Tibial nerve (tissue), 4 donors: ENCODE measurements around the gene RAPGEF3. TPM values are rescaled to one million over a fixed set of nuclear protein-coding genes. Genes with fewer than 3 reads are reported as not detected.

Experiments used
- DNase-seq, 2 donors: peaks; one replicate each; pipeline ENCODE4 v3.0.0-alpha.2; 2019; ENCODE audit warnings: low spot score in 2 of 2
- H3K27ac ChIP-seq, 4 donors: fragments of 200-600 bp; sonication (generic) in 3 of 4; one replicate each; pipeline ENCODE4 v1.5.1; 2017 to 2019; ENCODE audit warnings: mild to moderate bottlenecking in 1 of 4
- H3K27me3 ChIP-seq, 2 donors: fragments of 200-600 bp; sonication (generic) in 1 of 2; one replicate each; pipeline versions ENCODE4 v1.5.1 to v1.6.0; 2017 to 2019
- H3K36me3 ChIP-seq, 3 donors: fragments of 200-600 bp; sonication (generic); one replicate each; pipeline ENCODE4 v1.5.1; 2018 to 2019
- H3K4me1 ChIP-seq, 4 donors: fragments of 200-600 bp; sonication (generic) in 3 of 4; one replicate each; pipeline ENCODE4 v1.5.1; 2017 to 2019
- H3K4me3 ChIP-seq, 4 donors: fragments of 200-600 bp; sonication (generic) in 3 of 4; one replicate each; pipeline ENCODE4 v1.5.1; 2017 to 2019; ENCODE audit warnings: mild to moderate bottlenecking in 1 of 4, moderate library complexity in 1 of 4
- H3K9me3 ChIP-seq, 4 donors: fragments of 200-600 bp; sonication (generic) in 3 of 4; one replicate each; pipeline ENCODE4 v1.5.1; 2017 to 2019
- EP300 ChIP-seq, 2 donors: sonication (generic); formaldehyde crosslinking; IDR thresholded peaks; one replicate each; pipeline ENCODE4 v1.6.1; 2017; ENCODE audit warnings: antibody characterized with exemption in 2 of 2, mild to moderate bottlenecking in 1 of 2
- POLR2A ChIP-seq, 2 donors: fragments of 450-650 bp; IDR thresholded peaks; one replicate each; pipeline ENCODE4 v1.6.1; 2017; ENCODE audit warnings: antibody characterized with exemption in 2 of 2, mild to moderate bottlenecking in 2 of 2, moderate library complexity in 2 of 2
- WGBS, 2 donors: methylation state at CpG; one replicate each; pipeline ENCODE4 v1.1.5; 2018; 5-methylcytosine and 5-hydroxymethylcytosine counted together
- total RNA-seq, 4 donors: library from RNA; depleted of rRNA; stranded (reverse); fragments of >200 nt; gene quantifications; one replicate each; pipeline ENCODE4 v1.1.0, GENCODE V29; 2016
- TF ChIP-seq, protein P1 (sequence below), 5 experiments: fragments of 200-600 bp in 3 of 5; fragments of 450-650 bp in 2 of 5; sonication (generic) in 3 of 5; IDR thresholded peaks; one replicate each; pipeline ENCODE4 v1.5.1; 2016 to 2019; ENCODE audit warnings: antibody characterized with exemption in 5 of 5, mild to moderate bottlenecking in 3 of 5, moderate library complexity in 2 of 5

Gene RAPGEF3
- total RNA-seq, 4 donors from 2014 or later, result 47.3 to 109 (median 83.6) TPM

- TF ChIP-seq EP300 (IDR thresholded peaks at IDR 0.05) (no peak), POLR2A (IDR thresholded peaks at IDR 0.05) (no peak)
- TF ChIP-seq, protein P1, sequence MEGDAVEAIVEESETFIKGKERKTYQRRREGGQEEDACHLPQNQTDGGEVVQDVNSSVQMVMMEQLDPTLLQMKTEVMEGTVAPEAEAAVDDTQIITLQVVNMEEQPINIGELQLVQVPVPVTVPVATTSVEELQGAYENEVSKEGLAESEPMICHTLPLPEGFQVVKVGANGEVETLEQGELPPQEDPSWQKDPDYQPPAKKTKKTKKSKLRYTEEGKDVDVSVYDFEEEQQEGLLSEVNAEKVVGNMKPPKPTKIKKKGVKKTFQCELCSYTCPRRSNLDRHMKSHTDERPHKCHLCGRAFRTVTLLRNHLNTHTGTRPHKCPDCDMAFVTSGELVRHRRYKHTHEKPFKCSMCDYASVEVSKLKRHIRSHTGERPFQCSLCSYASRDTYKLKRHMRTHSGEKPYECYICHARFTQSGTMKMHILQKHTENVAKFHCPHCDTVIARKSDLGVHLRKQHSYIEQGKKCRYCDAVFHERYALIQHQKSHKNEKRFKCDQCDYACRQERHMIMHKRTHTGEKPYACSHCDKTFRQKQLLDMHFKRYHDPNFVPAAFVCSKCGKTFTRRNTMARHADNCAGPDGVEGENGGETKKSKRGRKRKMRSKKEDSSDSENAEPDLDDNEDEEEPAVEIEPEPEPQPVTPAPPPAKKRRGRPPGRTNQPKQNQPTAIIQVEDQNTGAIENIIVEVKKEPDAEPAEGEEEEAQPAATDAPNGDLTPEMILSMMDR (IDR thresholded peaks at IDR 0.05), result no peak
- peaks cover 0 to 37% (median 18%) of the 10 kb centered on the region in 4 donors for H3K4me1 ChIP-seq
- WGBS, 2 donors, result 64 to 75% methylated on average over 7 of the region's 7 CpGs
- H3K27ac ChIP-seq, result peak overlapping the region in 1 of 4 donors; percentile 60
- no peak overlapping the region for H3K4me3 ChIP-seq
- DNase-seq, result no peak
- H3K36me3 ChIP-seq, result peaks cover 0 to 5% (median 0%) of the 10 kb centered on the region in 3 donors
- H3K9me3 ChIP-seq, result no peaks in the 10 kb centered on the region
- no peaks in the 10 kb centered on the region for H3K27me3 ChIP-seq
Observed at GRCh38 chr12:47752552-47752951, 6.1 kb downstream of the RAPGEF3 start.

- Histone ChIP-seq H3K36me3 (peaks cover 0 to 5% (median 0%) of the 10 kb centered on the region in 3 donors), H3K4me1 (peaks cover 0 to 36% (median 18%) of the 10 kb centered on the region in 4 donors), H3K27ac (no peak overlapping the region), H3K27me3 (no peaks in the 10 kb centered on the region), H3K9me3 (no peaks in the 10 kb centered on the region), H3K4me3 (no peak overlapping the region)
- DNase-seq, result no peak
- 81 to 92% methylated on average over 3 to 4 of the region's 4 CpGs for WGBS, 2 donors
- TF ChIP-seq, protein P1 (IDR thresholded peaks at IDR 0.05), result no peak
- TF ChIP-seq POLR2A (IDR thresholded peaks at IDR 0.05) (no peak), EP300 (IDR thresholded peaks at IDR 0.05) (no peak)
Observed at GRCh38 chr12:47752121-47752520, 6.6 kb downstream of the RAPGEF3 start.

DNA sequence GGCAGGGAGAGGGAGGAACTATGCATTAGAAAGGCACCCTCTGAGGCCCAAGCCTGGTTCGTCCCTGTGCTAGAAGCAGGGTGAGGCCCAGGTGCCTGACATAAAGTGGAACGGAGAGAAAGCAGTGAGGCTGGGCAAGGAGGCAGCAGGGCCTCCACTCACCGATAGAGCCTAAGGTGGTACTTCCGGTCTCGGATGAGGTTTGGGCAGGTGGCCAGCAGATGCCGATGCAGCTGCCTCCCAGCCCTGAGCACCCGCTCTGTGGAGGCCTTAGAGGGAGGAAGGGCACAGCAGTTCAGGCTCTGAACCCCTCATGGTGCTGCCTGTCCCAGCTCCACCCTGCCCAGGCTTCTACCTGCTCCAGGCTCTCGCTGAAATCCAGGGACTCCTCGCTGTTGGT, 7.1 kb downstream of the RAPGEF3 start:
- Histone ChIP-seq H3K4me3 (no peak overlapping the region), H3K4me1 (peaks cover 0 to 36% (median 18%) of the 10 kb centered on the region in 4 donors), H3K36me3 (peaks cover 0 to 5% (median 0%) of the 10 kb centered on the region in 3 donors), H3K27ac (no peak overlapping the region), H3K9me3 (no peaks in the 10 kb centered on the region), H3K27me3 (no peaks in the 10 kb centered on the region)
- TF ChIP-seq POLR2A (IDR thresholded peaks at IDR 0.05) (no peak), EP300 (IDR thresholded peaks at IDR 0.05) (no peak)
- TF ChIP-seq, protein P1 (IDR thresholded peaks at IDR 0.05), result no peak
- no peak for DNase-seq
- 74 to 77% methylated on average over 9 of the region's 9 CpGs for WGBS, 2 donors

GRCh38 chr12:47750916-47751470, 7.7 kb downstream of the RAPGEF3 start:
- 86 to 88% methylated on average over 16 to 17 of the region's 19 CpGs for WGBS, 2 donors
- Histone ChIP-seq H3K9me3 (no peaks in the 10 kb centered on the region), H3K27me3 (no peaks in the 10 kb centered on the region), H3K27ac (no peak overlapping the region), H3K36me3 (peaks cover 0 to 5% (median 0%) of the 10 kb centered on the region in 3 donors), H3K4me1 (peaks cover 0 to 31% (median 18%) of the 10 kb centered on the region in 4 donors), H3K4me3 (no peak overlapping the region)
- TF ChIP-seq EP300 (IDR thresholded peaks at IDR 0.05) (no peak), POLR2A (IDR thresholded peaks at IDR 0.05) (no peak)
- TF ChIP-seq, protein P1 (IDR thresholded peaks at IDR 0.05), result no peak
- no peak for DNase-seq

- no peak overlapping the region for H3K4me3 ChIP-seq
- no peaks in the 10 kb centered on the region for H3K27me3 ChIP-seq
- TF ChIP-seq, protein P1 (IDR thresholded peaks at IDR 0.05), result no peak
- TF ChIP-seq EP300 (IDR thresholded peaks at IDR 0.05), result no peak
- no peak for TF ChIP-seq POLR2A (IDR thresholded peaks at IDR 0.05)
- no peak for DNase-seq
- WGBS, 2 donors, result 84 to 87% methylated on average over 10 of the region's 10 CpGs
- H3K9me3 ChIP-seq, result no peaks in the 10 kb centered on the region
- peaks cover 0 to 26% (median 16%) of the 10 kb centered on the region in 4 donors for H3K4me1 ChIP-seq
- H3K27ac ChIP-seq, result no peak overlapping the region
- peaks cover 0 to 5% (median 0%) of the 10 kb centered on the region in 3 donors for H3K36me3 ChIP-seq
Observed at GRCh38 chr12:47750229-47750798, 8.4 kb downstream of the RAPGEF3 start.
